Measurements from ENCODE around the gene UNC119B. TPM values are rescaled to one million over a fixed set of nuclear protein-coding genes. Genes with fewer than 3 reads are reported as not detected.

UNC119B gene
- total RNA-seq, 1 donor: 25.0 TPM

GRCh38 chr12:120758798-120759590 lies 48.7 kb downstream of the UNC119B start:
- TF ChIP-seq, protein P1, sequence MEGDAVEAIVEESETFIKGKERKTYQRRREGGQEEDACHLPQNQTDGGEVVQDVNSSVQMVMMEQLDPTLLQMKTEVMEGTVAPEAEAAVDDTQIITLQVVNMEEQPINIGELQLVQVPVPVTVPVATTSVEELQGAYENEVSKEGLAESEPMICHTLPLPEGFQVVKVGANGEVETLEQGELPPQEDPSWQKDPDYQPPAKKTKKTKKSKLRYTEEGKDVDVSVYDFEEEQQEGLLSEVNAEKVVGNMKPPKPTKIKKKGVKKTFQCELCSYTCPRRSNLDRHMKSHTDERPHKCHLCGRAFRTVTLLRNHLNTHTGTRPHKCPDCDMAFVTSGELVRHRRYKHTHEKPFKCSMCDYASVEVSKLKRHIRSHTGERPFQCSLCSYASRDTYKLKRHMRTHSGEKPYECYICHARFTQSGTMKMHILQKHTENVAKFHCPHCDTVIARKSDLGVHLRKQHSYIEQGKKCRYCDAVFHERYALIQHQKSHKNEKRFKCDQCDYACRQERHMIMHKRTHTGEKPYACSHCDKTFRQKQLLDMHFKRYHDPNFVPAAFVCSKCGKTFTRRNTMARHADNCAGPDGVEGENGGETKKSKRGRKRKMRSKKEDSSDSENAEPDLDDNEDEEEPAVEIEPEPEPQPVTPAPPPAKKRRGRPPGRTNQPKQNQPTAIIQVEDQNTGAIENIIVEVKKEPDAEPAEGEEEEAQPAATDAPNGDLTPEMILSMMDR (IDR thresholded peaks at IDR 0.05; ENCODE audit: insufficient read depth, low read depth, low read length): no peak
- no peak for DNase-seq (ENCODE audit: low read depth)
- H3K4me3 ChIP-seq (ENCODE audit: low read depth, low read length): no peak overlapping the region

DNA sequence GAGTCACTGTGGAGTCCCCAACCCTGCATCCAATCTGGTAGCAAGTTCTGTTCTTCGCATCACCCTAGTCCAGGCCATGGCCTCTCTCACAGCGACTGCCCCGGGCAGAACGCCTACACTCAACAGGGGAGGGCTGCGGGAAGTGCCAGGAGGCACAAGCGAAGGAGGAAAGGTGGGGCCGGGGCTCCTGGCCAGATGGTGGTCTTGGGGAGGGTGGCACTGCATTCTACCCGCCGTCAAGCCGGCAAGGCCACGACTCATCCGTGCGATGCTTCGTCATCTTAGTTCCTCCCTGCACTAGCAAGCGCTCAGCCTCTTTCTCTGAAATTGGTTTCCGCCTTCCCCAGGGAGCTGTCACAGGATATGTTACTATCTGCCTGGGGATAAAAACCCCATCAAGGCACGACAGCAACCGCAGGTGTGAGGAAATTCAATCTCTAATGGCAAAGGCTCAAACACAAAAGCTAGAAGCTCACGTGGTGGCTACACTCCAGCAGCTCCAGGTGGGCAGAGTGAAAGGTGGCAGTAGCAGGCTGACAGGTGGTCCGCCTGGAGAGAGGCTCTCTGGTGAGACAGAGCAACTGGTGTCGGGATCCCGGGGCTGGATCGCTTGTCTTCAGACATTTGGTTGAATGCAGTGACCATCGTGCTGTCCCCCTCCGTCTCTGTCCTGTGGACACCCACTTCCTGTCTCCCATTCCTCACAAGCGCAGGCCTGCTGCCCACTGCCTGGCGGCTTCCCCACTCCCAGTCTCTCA lies 49.5 kb downstream of the UNC119B start:
- TF ChIP-seq, protein P1 (IDR thresholded peaks at IDR 0.05; ENCODE audit: insufficient read depth, low read depth, low read length): no peak
- no peak for DNase-seq (ENCODE audit: low read depth)
- H3K4me3 ChIP-seq (ENCODE audit: low read depth, low read length): no peak overlapping the region

- H3K4me3 ChIP-seq (ENCODE audit: low read depth, low read length): no peak overlapping the region
- TF ChIP-seq, protein P1 (IDR thresholded peaks at IDR 0.05; ENCODE audit: insufficient read depth, low read depth, low read length): no peak
- no peak for DNase-seq (ENCODE audit: low read depth)
Observed at GRCh38 chr12:120760349-120761254, 50.3 kb downstream of the UNC119B start.

GRCh38 chr12:120761519-120761934 lies 51.3 kb downstream of the UNC119B start:
- H3K4me3 ChIP-seq (ENCODE audit: low read depth, low read length): no peak overlapping the region
- DNase-seq (ENCODE audit: low read depth): peak; percentile 95
- TF ChIP-seq, protein P1 (IDR thresholded peaks at IDR 0.05; ENCODE audit: insufficient read depth, low read depth, low read length): no peak

DNA sequence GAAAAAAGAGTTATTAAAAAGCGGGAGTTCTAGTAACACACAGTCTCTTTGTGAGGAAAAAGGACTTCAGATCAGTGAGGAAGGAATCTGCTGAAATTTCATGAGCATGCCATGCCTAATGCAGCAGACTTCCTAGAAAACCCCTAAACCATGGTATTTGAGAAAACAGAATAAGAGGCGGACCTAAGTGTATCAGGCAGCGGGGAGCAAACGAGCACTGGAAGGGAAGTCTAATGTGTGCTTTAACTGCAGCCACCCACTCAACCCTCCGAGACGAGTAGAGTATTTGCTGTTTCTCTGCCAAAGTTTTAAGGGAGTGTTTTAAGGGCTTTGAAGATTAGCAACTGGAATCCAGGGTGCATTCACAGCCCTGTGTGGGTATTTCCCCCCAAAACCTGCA lies 51.8 kb downstream of the UNC119B start:
- no peak overlapping the region for H3K4me3 ChIP-seq (ENCODE audit: low read depth, low read length)
- TF ChIP-seq, protein P1 (IDR thresholded peaks at IDR 0.05; ENCODE audit: insufficient read depth, low read depth, low read length): no peak
- DNase-seq (ENCODE audit: low read depth): no peak

DNA sequence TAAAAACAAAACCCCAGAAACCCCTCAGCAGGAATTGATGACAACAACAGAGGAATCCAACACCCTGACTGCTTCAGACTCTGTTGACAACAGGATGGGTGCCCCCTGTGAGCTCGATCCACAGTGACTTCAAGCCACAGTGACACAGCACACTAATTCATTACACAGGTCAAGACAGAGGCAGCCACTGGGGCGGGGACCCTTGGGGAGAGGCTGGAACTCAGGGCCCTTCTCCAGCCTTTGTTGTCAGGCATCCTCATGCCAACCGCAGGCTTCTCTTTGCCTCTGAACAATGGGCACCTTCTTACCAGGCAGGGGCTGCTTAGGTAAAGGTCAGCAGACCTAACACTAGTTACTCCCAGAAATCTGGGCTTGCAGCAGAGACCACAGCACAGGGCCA lies 53.0 kb downstream of the UNC119B start:
- no peak overlapping the region for H3K4me3 ChIP-seq (ENCODE audit: low read depth, low read length)
- no peak for DNase-seq (ENCODE audit: low read depth)
- TF ChIP-seq, protein P1 (IDR thresholded peaks at IDR 0.05; ENCODE audit: insufficient read depth, low read depth, low read length): no peak
